DOHH2 (cell line): Measurements from ENCODE around the gene CSTA.

Experiments
- EZH2phosphoT487 ChIP-seq: fragments of 200-600 bp; sonication (generic); IDR thresholded peaks from 2 replicates; pipeline ENCODE4 v1.6.1; 2017; ENCODE audit warnings: borderline replicate concordance, mild to moderate bottlenecking, antibody characterized with exemption, low read length, moderate library complexity, mixed read lengths
- TF ChIP-seq, protein P1 (sequence below): fragments of 200-600 bp; sonication (generic); IDR thresholded peaks from one replicate; pipeline ENCODE4 v1.5.1; 2014; ENCODE audit warnings: antibody characterized with exemption, mild to moderate bottlenecking, low read depth, low read length; ENCODE audit not compliant: poor library complexity, severe bottlenecking

GRCh38 chr3:122377975-122378374 lies 52.9 kb downstream of the CSTA start:
- TF ChIP-seq, protein P1, sequence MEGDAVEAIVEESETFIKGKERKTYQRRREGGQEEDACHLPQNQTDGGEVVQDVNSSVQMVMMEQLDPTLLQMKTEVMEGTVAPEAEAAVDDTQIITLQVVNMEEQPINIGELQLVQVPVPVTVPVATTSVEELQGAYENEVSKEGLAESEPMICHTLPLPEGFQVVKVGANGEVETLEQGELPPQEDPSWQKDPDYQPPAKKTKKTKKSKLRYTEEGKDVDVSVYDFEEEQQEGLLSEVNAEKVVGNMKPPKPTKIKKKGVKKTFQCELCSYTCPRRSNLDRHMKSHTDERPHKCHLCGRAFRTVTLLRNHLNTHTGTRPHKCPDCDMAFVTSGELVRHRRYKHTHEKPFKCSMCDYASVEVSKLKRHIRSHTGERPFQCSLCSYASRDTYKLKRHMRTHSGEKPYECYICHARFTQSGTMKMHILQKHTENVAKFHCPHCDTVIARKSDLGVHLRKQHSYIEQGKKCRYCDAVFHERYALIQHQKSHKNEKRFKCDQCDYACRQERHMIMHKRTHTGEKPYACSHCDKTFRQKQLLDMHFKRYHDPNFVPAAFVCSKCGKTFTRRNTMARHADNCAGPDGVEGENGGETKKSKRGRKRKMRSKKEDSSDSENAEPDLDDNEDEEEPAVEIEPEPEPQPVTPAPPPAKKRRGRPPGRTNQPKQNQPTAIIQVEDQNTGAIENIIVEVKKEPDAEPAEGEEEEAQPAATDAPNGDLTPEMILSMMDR: no peak
- TF ChIP-seq EZH2phosphoT487: no peak
